ENCODE data around the gene SPON2. TPM values are rescaled to one million over a fixed set of nuclear protein-coding genes. Genes with fewer than 3 reads are reported as not detected.

Gene SPON2
- total and polyA plus RNA-seq, 2 of the 4 experiments (the other 2 are of a cell fraction), result 21.1 to 177 TPM

DNA sequence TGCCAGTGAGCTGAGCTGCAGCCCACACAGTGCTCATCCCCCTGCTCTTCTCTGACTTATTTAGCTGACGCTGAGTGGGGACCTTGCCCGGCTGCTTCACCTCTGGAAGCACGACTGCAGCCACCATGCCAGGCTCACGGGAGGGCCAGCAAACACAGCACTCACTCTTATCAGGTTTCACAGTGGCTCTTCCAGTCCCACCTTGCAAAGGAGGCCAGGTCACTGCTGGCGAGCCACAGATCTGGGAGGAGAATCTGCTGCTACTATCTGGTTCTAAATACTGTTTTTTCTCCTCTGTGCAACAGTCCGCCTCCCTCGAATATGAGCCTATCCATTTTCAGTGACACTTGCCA is 6.7 kb upstream of the SPON2 start:
- H3K56ac ChIP-seq (ENCODE audit: extremely low read depth, insufficient read depth, low read length), result no peak overlapping the region
- no peak overlapping the region for H3K18ac ChIP-seq (ENCODE audit: low read depth, low read length)
- BruUV-seq (replicated peaks), result no TSS peak
- H4K5ac ChIP-seq (ENCODE audit: low read depth, low read length), result no peak overlapping the region
- no peak overlapping the region for H2BK120ac ChIP-seq (ENCODE audit: low read depth, low read length)
- no peak overlapping the region for H3K4me2 ChIP-seq (ENCODE audit: low read depth, low read length)
- H3K27me3 ChIP-seq (ENCODE audit: control insufficient read depth, insufficient read depth, low read length), result no peaks in the 10 kb centered on the region
- WGBS, 2 experiments (ENCODE audit: extremely low coverage in 2 of 2, insufficient read length in 1 of 2), result 64% methylated on average over 3 of the region's 7 CpGs; no CpG with 5 or more reads in 1 of the 2 experiments
- no peaks in the 10 kb centered on the region for H3K9me1 ChIP-seq (ENCODE audit: insufficient read depth, low read length)
- no peak overlapping the region for H2BK5ac ChIP-seq (ENCODE audit: low read depth, low read length, poor library complexity, severe bottlenecking)
- TF ChIP-seq BHLHE40 (IDR thresholded peaks at IDR 0.05; ENCODE audit: low read depth, low read length), result no peak
- no peak for TF ChIP-seq NFE2L2 (IDR thresholded peaks at IDR 0.05; ENCODE audit: low read depth, low read length)
- no peak for TF ChIP-seq MAZ (IDR thresholded peaks at IDR 0.05; ENCODE audit: borderline replicate concordance, low read depth, low read length)
- TF ChIP-seq, protein P1, sequence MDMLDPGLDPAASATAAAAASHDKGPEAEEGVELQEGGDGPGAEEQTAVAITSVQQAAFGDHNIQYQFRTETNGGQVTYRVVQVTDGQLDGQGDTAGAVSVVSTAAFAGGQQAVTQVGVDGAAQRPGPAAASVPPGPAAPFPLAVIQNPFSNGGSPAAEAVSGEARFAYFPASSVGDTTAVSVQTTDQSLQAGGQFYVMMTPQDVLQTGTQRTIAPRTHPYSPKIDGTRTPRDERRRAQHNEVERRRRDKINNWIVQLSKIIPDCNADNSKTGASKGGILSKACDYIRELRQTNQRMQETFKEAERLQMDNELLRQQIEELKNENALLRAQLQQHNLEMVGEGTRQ (IDR thresholded peaks at IDR 0.05; ENCODE audit: low read depth, low read length), result no peak
- TF ChIP-seq, protein P2, sequence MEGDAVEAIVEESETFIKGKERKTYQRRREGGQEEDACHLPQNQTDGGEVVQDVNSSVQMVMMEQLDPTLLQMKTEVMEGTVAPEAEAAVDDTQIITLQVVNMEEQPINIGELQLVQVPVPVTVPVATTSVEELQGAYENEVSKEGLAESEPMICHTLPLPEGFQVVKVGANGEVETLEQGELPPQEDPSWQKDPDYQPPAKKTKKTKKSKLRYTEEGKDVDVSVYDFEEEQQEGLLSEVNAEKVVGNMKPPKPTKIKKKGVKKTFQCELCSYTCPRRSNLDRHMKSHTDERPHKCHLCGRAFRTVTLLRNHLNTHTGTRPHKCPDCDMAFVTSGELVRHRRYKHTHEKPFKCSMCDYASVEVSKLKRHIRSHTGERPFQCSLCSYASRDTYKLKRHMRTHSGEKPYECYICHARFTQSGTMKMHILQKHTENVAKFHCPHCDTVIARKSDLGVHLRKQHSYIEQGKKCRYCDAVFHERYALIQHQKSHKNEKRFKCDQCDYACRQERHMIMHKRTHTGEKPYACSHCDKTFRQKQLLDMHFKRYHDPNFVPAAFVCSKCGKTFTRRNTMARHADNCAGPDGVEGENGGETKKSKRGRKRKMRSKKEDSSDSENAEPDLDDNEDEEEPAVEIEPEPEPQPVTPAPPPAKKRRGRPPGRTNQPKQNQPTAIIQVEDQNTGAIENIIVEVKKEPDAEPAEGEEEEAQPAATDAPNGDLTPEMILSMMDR (conservative IDR thresholded peaks at IDR 0.05; ENCODE audit: low read depth, low read length), result no peak
- no peak for TF ChIP-seq POLR2A (IDR thresholded peaks at IDR 0.05; ENCODE audit: low read depth, low read length)
- TF ChIP-seq SMC3 (IDR thresholded peaks at IDR 0.05; ENCODE audit: low read depth, low read length), result no peak
- TF ChIP-seq FOS (IDR thresholded peaks at IDR 0.05; ENCODE audit: low read depth, low read length), result no peak
- no peak for TF ChIP-seq MAFK (IDR thresholded peaks at IDR 0.05; ENCODE audit: low read depth, low read length)
- no peak for TF ChIP-seq MXI1 (IDR thresholded peaks at IDR 0.05; ENCODE audit: borderline replicate concordance, low read depth, low read length)
- no peak for TF ChIP-seq RFX5 (IDR thresholded peaks at IDR 0.05; ENCODE audit: low read depth, low read length)
- no peak for TF ChIP-seq CHD1 (IDR thresholded peaks at IDR 0.05; ENCODE audit: low read depth, low read length)
- TF ChIP-seq RCOR1 (IDR thresholded peaks at IDR 0.05; ENCODE audit: insufficient replicate concordance, low read length), result no peak
- no peak for TF ChIP-seq CEBPB (IDR thresholded peaks at IDR 0.05; ENCODE audit: low read depth, low read length)
- TF ChIP-seq RAD21 (IDR thresholded peaks at IDR 0.05; ENCODE audit: low read length), result no peak
- TF ChIP-seq, protein P3, sequence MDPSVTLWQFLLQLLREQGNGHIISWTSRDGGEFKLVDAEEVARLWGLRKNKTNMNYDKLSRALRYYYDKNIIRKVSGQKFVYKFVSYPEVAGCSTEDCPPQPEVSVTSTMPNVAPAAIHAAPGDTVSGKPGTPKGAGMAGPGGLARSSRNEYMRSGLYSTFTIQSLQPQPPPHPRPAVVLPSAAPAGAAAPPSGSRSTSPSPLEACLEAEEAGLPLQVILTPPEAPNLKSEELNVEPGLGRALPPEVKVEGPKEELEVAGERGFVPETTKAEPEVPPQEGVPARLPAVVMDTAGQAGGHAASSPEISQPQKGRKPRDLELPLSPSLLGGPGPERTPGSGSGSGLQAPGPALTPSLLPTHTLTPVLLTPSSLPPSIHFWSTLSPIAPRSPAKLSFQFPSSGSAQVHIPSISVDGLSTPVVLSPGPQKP (IDR thresholded peaks at IDR 0.05; ENCODE audit: borderline replicate concordance, low read depth, low read length), result no peak
- H3K36me3 ChIP-seq (ENCODE audit: control insufficient read depth, insufficient read depth, low read length), result no peaks in the 10 kb centered on the region
- H2AFZ ChIP-seq (replicated peaks; ENCODE audit: low read length, poor library complexity), result peak overlapping the region; percentile 18
- H3K14ac ChIP-seq (replicated peaks; ENCODE audit: low read depth, low read length), result no peak overlapping the region
- H3K4ac ChIP-seq (ENCODE audit: low read depth, low read length), result 0 out of 2 replicates have a peak overlapping the region, but pooled peaks have one; percentile 6
- no peak overlapping the region for H2BK20ac ChIP-seq (ENCODE audit: low read depth, low read length)
- H4K91ac ChIP-seq (ENCODE audit: insufficient read depth, low read depth, low read length), result no peak overlapping the region
- intact Hi-C loops (cut with micrococcal nuclease) (no loop called here), in situ Hi-C loops (cut with MboI; ENCODE audit: low sequenced_read_pairs) (no loop called here), dilution Hi-C loops (cut with HindIII; ENCODE audit: low sequenced_read_pairs, unreplicated experiment) (no loop called here)
- H4K20me1 ChIP-seq (ENCODE audit: insufficient read depth, low read length), result no peaks in the 10 kb centered on the region
- H3K4me3 ChIP-seq (ENCODE audit: insufficient read depth, low read depth, low read length), result no peak overlapping the region
- H3K23ac ChIP-seq (ENCODE audit: low read depth, low read length), result no peak overlapping the region
- no peak overlapping the region for H2BK15ac ChIP-seq (ENCODE audit: low read depth, low read length)
- ATAC-seq (ENCODE audit: low read depth), result 0 out of 2 replicates have a peak, but pooled peaks have one; percentile 13
- no peak overlapping the region for H4K8ac ChIP-seq (ENCODE audit: low read depth in 2 of 2, low read length in 2 of 2)
- H3K4me1 ChIP-seq (ENCODE audit: control insufficient read depth, insufficient read depth, low read length), result peaks cover 17% of the 10 kb centered on the region
- peak overlapping the region; percentile 43; the same call in 1 of the 2 replicates for H2AK5ac ChIP-seq (ENCODE audit: low read depth, low read length)
- CTCF ChIA-PET, result interaction anchor here (0.9 to 1.5 kb wide), 2 partner anchors 9 to 13 kb away, joined by 3 to 9 read pairs; no protein-coding TSS in a partner anchor
- no peaks in the 10 kb centered on the region; a peak in 1 of 4 replicates for H3K79me1 ChIP-seq (ENCODE audit: low read depth in 1 of 2, low read length in 2 of 2)
- no peak overlapping the region for H3K27ac ChIP-seq (ENCODE audit: insufficient read depth, low read length)
- POLR2A ChIA-PET (ENCODE audit: unreplicated experiment), result no interaction called here
- peaks cover 15% of the 10 kb centered on the region for H3K9me3 ChIP-seq (ENCODE audit: control insufficient read depth, insufficient read depth, low read length)
- no peak for DNase-seq
- H3K9ac ChIP-seq (ENCODE audit: low read depth, low read length), result no peak overlapping the region
- H2AK9ac ChIP-seq (replicated peaks; ENCODE audit: low read depth, low read length, poor library complexity), result peak overlapping the region; percentile 59

Data from IMR-90 (cell line).